ENCODE measurements around the gene NR2C1.

DNA sequence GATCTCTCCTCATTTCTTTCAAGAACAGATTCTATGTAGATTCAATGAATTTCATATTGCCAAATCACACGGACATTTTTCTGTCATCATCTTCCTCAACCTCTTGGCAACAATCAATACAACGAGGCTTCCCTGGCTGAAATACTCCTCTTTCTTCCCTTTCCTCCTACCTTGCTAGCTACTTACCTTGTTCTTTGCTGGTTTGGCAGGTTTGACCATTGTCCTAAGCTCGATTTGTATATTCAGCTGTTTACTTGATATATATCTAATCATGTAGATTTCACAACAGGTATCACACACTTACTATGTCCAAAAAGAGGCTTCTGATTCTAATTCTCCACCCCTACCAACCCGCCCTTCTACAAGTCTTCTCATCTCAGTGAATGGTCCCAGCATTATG, 93.5 kb downstream of the NR2C1 start:
- TF ChIP-seq, protein P1, sequence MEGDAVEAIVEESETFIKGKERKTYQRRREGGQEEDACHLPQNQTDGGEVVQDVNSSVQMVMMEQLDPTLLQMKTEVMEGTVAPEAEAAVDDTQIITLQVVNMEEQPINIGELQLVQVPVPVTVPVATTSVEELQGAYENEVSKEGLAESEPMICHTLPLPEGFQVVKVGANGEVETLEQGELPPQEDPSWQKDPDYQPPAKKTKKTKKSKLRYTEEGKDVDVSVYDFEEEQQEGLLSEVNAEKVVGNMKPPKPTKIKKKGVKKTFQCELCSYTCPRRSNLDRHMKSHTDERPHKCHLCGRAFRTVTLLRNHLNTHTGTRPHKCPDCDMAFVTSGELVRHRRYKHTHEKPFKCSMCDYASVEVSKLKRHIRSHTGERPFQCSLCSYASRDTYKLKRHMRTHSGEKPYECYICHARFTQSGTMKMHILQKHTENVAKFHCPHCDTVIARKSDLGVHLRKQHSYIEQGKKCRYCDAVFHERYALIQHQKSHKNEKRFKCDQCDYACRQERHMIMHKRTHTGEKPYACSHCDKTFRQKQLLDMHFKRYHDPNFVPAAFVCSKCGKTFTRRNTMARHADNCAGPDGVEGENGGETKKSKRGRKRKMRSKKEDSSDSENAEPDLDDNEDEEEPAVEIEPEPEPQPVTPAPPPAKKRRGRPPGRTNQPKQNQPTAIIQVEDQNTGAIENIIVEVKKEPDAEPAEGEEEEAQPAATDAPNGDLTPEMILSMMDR (conservative IDR thresholded peaks at IDR 0.05; ENCODE audit: low read length), result no peak
- no peak for TF ChIP-seq EZH2phosphoT487 (IDR thresholded peaks at IDR 0.05; ENCODE audit: borderline replicate concordance, low read depth, low read length)
